ENCODE data around the gene USP46. TPM values are rescaled to one million over a fixed set of nuclear protein-coding genes. Genes with fewer than 3 reads are reported as not detected.
A peak's percentile ranks its signal among the peaks of the same experiment; 100 is the strongest.

USP46 gene
- total RNA-seq, 1 experiment from 2014 or later = 15.5 TPM

- H3K4me3 ChIP-seq (ENCODE audit: low read depth in 2 of 2, low read length in 2 of 2) = no peak overlapping the region
Measured at GRCh38 chr4:52660643-52661042, 1.5 kb upstream of the USP46 start.

GRCh38 chr4:52659722-52660261, 691 bp upstream of the USP46 start:
- H3K9me3 ChIP-seq (ENCODE audit: control insufficient read depth, insufficient read depth, low read depth, low read length) = no peaks in the 10 kb centered on the region
- peaks cover 7% of the 10 kb centered on the region for H3K4me1 ChIP-seq (ENCODE audit: control insufficient read depth, insufficient read depth, low read length)
- in situ Hi-C loops (cut with HindIII; ENCODE audit: low pct_unique_long_range_greater_than_20kb, low sequenced_read_pairs) = no loop called here
- peaks cover 5% of the 10 kb centered on the region; the same call in 1 of the 2 replicates for H3K36me3 ChIP-seq (ENCODE audit: control insufficient read depth, insufficient read depth, low read length)
- TF ChIP-seq POLR2AphosphoS5 (IDR thresholded peaks at IDR 0.05; ENCODE audit: low read depth, low read length) = no peak
- TF ChIP-seq SIN3A (IDR thresholded peaks at IDR 0.05; ENCODE audit: borderline replicate concordance, insufficient read depth, low read depth, low read length) = no peak
- TF ChIP-seq TCF7L2 (IDR thresholded peaks at IDR 0.05; ENCODE audit: low read depth, low read length) = no peak
- TF ChIP-seq, protein P1, sequence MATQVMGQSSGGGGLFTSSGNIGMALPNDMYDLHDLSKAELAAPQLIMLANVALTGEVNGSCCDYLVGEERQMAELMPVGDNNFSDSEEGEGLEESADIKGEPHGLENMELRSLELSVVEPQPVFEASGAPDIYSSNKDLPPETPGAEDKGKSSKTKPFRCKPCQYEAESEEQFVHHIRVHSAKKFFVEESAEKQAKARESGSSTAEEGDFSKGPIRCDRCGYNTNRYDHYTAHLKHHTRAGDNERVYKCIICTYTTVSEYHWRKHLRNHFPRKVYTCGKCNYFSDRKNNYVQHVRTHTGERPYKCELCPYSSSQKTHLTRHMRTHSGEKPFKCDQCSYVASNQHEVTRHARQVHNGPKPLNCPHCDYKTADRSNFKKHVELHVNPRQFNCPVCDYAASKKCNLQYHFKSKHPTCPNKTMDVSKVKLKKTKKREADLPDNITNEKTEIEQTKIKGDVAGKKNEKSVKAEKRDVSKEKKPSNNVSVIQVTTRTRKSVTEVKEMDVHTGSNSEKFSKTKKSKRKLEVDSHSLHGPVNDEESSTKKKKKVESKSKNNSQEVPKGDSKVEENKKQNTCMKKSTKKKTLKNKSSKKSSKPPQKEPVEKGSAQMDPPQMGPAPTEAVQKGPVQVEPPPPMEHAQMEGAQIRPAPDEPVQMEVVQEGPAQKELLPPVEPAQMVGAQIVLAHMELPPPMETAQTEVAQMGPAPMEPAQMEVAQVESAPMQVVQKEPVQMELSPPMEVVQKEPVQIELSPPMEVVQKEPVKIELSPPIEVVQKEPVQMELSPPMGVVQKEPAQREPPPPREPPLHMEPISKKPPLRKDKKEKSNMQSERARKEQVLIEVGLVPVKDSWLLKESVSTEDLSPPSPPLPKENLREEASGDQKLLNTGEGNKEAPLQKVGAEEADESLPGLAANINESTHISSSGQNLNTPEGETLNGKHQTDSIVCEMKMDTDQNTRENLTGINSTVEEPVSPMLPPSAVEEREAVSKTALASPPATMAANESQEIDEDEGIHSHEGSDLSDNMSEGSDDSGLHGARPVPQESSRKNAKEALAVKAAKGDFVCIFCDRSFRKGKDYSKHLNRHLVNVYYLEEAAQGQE (IDR thresholded peaks at IDR 0.05; ENCODE audit: insufficient read depth in 1 of 2, low read depth in 2 of 2, low read length in 1 of 2) = no peak
- TF ChIP-seq CTCF (IDR thresholded peaks at IDR 0.05) = no peak
- no peak for DNase-seq (ENCODE audit: low read depth, low spot score)
- TSS peak; percentile 84 for BruUV-seq (replicated peaks)
- peak overlapping the region; percentile 65 to 69 for H3K4me3 ChIP-seq (ENCODE audit: low read depth in 2 of 2, low read length in 2 of 2)
- ChIA-PET POLR2A (no interaction called here), CTCF (no interaction called here)
- H3K27ac ChIP-seq (ENCODE audit: low read length) = peak overlapping the region; percentile 70
- no peaks in the 10 kb centered on the region for H3K27me3 ChIP-seq (ENCODE audit: control insufficient read depth, insufficient read depth, low read length)
- peak; percentile 52 for ATAC-seq
- intact Hi-C loops (cut with micrococcal nuclease; ENCODE audit: unreplicated experiment) = loop anchor here (10.0 kb wide), 1 partner anchor 105 kb away; no protein-coding TSS in a partner anchor

More at GRCh38 chr4:52660643-52661042, 1.5 kb upstream of the USP46 start:
- in situ Hi-C loops (cut with HindIII; ENCODE audit: low pct_unique_long_range_greater_than_20kb, low sequenced_read_pairs) (no loop called here), intact Hi-C loops (cut with micrococcal nuclease; ENCODE audit: unreplicated experiment) (loop anchor here (10.0 kb wide), 1 partner anchor 106 kb away; no protein-coding TSS in a partner anchor)
- H3K9me3 ChIP-seq (ENCODE audit: control insufficient read depth, insufficient read depth, low read depth, low read length) = no peaks in the 10 kb centered on the region
- ATAC-seq (no peak), DNase-seq (ENCODE audit: low read depth, low spot score) (no peak)
- TF ChIP-seq, protein P1 (IDR thresholded peaks at IDR 0.05; ENCODE audit: insufficient read depth in 1 of 2, low read depth in 2 of 2, low read length in 1 of 2) = no peak
- TF ChIP-seq TCF7L2 (IDR thresholded peaks at IDR 0.05; ENCODE audit: low read depth, low read length) = no peak
- TF ChIP-seq CTCF (IDR thresholded peaks at IDR 0.05) = no peak
- no TSS peak for BruUV-seq (replicated peaks)
- POLR2A ChIA-PET = no interaction called here
- H3K36me3 ChIP-seq (ENCODE audit: control insufficient read depth, insufficient read depth, low read length) = peaks cover 5% of the 10 kb centered on the region; the same call in 1 of the 2 replicates
- H3K27me3 ChIP-seq (ENCODE audit: control insufficient read depth, insufficient read depth, low read length) = no peaks in the 10 kb centered on the region
- peaks cover 7% of the 10 kb centered on the region for H3K4me1 ChIP-seq (ENCODE audit: control insufficient read depth, insufficient read depth, low read length)
- H3K27ac ChIP-seq (ENCODE audit: low read length) = no peak overlapping the region
- CTCF ChIA-PET = no interaction called here
